ENCODE measurements around the gene LHPP. TPM values are rescaled to one million over a fixed set of nuclear protein-coding genes. Genes with fewer than 3 reads are reported as not detected.

Gene LHPP
- total RNA-seq, 1 donor = 19.9 TPM

- no peak for DNase-seq (ENCODE audit: low read depth in 2 of 3, low spot score in 2 of 3)
Observed at GRCh38 chr10:124517931-124518330, 56.3 kb downstream of the LHPP start.

GRCh38 chr10:124518366-124518765, 56.7 kb downstream of the LHPP start:
- DNase-seq (ENCODE audit: low read depth in 2 of 3, low spot score in 2 of 3) = no peak

- DNase-seq (ENCODE audit: low read depth in 2 of 3, low spot score in 2 of 3) = no peak
Observed at GRCh38 chr10:124520558-124521428, 59.2 kb downstream of the LHPP start.

DNA sequence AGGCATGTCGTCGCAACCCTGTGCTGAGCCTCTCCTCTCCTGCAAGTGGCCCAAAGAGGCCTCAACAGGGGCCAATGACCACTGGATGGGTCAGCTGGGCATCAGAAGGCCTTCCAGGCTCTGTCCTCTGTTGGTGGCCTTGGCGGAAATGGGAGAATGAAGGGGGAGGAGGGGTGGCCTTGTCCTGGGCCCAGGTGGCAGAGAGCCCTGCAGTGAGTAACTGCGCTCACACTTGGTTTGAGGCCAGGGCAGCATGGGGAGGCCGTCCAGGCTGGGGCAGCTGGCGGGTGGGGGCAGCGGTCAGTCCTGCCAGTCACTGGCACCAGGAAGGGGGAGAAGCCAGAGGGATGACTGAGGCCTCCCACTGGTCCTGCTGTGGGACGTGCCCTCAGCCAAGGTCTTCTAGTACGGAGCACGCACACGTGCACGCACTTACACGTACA, 59.8 kb downstream of the LHPP start:
- DNase-seq (ENCODE audit: low read depth in 2 of 3, low spot score in 2 of 3) = no peak

- DNase-seq (ENCODE audit: low read depth in 2 of 3, low spot score in 2 of 3) = no peak
Observed at GRCh38 chr10:124522131-124522932, 60.7 kb downstream of the LHPP start.

GRCh38 chr10:124522933-124523871, 61.6 kb downstream of the LHPP start:
- DNase-seq (ENCODE audit: low read depth in 2 of 3, low spot score in 2 of 3) = no peak

DNA sequence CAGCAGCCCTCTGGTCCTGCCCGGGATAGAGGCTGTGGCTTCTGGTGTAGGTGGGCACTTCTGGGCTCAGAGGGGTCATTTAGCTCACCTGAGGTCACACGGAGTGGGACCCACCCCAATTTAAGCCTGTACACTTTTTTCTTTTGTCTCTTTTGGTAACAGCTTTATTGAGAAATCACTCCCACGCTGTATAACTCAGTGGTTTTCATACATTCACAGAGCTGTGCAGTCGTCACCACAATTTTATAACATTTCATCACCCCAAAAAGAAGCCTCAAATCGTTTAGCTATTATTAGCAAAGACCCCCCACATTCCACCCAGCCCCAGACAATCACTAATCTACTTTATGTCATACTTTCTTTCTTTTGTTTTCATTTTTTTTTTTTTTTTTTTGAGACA, 62.3 kb downstream of the LHPP start:
- DNase-seq (ENCODE audit: low read depth in 2 of 3, low spot score in 2 of 3) = no peak

DNA sequence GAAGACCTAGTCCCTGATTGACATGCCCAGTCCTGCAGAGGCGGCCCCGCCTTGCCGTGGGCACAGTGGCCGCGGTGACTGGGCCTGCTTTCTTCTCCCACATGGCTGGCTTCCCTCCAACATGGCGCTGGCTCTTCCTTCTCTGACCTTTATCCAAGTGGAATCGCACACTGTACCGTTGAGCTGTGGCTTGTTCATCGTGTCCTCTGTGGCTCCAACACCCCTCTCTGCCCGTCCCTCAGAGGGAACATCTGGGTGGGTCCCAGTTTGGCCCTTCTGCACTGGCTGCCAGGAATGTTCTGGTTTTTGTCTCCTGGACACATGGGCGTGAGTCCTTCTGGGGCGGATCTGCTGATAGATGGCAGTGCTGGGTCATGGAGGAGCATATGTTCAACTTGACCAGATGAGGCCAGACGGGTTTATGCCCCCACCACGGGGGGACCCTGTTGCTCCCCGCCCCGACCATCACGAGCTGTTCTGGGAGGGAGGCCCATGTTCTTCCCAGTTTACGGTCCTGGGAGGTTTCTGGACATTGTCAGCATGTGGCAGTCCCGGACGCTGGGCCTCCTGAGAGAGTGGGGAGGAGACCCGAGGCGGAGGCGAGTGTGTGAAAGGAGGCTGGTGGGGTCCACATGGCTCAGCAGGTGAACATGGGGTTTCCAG, 63.5 kb downstream of the LHPP start:
- DNase-seq (ENCODE audit: low read depth in 2 of 3, low spot score in 2 of 3) = no peak

GRCh38 chr10:124525751-124526600, 64.4 kb downstream of the LHPP start:
- DNase-seq (ENCODE audit: low read depth in 2 of 3, low spot score in 2 of 3) = no peak

GRCh38 chr10:124526621-124527267, 65.1 kb downstream of the LHPP start:
- peak in 1 of 3 donors; percentile 53 for DNase-seq (ENCODE audit: low read depth in 2 of 3, low spot score in 2 of 3)

DNA sequence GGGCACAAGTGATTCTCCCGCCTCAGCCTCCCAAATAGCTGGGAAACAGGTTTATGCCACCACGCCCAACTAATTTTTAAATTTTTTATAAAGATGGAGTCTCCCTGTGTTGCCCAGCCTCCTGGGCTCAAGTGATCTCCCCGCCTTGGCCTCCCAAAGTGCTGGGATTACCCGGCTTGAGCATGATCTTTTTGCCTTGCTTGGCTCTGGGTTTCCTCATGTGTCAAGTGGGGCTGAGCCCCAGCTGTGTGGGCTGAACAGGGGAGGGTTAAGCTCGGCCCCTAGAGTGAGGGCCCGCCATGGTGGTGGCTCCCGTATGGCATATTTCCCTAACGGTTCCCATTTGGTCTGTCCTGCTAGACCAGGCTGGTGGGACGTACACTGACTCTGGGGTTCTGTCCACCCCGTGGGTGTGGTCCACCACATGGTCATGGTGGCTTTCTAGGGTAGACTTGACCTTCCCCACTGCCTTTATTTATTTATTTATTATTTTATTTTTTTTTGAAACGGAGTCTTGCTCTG, 66.3 kb downstream of the LHPP start:
- no peak for DNase-seq (ENCODE audit: low read depth in 2 of 3, low spot score in 2 of 3)

DNA sequence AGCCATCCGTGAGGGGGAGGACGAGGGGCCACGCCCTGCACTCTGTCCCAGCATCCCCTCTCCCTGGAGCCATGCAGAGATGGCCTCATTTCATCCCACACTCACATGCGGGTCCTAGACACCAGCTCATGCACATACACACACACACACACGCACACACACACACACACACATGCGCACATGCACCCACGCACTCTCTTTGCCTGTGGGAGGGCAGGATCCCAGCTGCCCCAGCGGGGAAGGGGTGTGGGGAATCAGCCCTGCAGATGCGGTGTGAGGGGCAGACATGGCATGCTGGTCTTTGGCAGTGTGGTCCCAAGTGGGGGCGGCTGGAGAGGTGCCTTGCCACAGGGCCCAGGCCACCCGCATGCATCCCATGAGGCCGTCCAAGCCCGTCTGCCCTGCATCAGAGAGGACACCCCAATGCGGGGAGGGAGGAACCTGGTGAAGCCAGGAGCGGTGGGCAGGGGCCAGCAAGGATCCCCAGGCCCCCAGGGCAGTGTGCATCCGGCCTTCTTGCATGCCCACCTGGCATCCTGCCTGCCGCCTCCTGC, 68.1 kb downstream of the LHPP start:
- DNase-seq (ENCODE audit: low read depth in 2 of 3, low spot score in 2 of 3) = no peak

DNA sequence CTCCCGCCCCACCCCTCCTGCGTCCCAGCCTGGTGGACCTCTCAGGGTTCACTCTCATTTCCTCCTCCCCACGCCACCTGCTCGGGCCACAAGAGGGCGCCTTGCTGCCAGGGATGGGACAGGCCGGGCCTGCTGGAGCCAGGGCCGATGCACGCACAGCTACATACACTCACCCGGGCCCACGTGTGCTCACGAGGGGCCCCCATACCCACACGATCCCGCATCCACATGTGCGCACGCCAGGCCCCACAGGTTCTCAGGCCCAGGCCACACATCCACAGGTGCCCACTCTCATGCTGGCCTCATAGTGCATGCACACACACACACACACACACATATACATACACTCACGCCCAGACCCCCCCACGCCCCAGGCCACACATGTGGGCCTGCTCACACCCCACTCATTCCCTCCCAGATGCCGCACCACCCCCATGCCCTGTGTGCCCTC, 68.6 kb downstream of the LHPP start:
- DNase-seq (ENCODE audit: low read depth in 2 of 3, low spot score in 2 of 3) = peak; percentile 64 to 88 (median 84)

DNA sequence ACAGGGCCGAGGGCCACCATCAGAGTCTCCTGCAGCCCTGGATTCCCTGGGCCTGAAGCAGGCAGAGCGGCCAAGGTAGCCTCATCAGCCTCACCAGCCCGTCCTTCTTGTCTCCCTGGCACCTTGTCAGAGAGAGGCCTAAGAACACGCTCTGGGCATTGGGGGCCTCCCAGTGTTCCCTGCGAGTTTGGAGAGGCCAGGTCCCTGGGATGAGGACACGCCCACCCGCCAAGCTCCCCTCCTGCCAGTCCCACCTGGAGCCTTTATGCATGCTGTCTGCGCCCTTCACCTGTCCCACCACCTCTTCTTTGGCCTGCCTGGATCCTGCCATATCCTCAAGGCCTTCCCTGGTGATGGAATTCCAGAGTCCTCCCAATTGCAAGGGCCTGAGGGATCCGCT, 69.2 kb downstream of the LHPP start:
- DNase-seq (ENCODE audit: low read depth in 2 of 3, low spot score in 2 of 3) = no peak

DNA sequence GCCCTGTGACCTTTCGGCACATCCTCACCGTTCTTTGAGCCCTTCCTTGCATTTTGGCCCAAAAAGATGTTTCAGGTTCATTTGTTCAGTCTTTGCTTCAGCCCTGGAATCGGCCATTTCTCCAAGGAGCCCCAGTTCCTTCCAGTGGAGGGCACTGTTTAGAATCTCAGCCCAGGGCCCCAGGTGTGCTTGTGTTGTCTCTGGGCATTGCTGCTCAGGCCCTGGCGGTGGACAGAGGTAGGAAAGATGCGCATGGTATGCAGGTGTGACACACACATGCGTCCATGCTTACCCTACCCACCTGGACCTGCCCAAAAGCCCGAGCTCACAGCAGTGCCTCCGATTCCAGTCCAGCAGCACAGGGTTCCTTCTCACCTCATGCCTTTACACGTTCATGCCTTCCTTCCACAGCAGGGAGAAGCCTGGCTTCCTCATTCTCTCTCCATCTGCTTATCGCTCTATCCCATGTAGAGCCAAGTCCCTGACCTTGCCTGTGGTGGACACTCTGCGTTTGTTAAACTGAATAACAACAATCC, 70.6 kb downstream of the LHPP start:
- no peak for DNase-seq (ENCODE audit: low read depth in 2 of 3, low spot score in 2 of 3)

- DNase-seq (ENCODE audit: low read depth in 2 of 3, low spot score in 2 of 3) = no peak
Observed at GRCh38 chr10:124532788-124533187, 71.2 kb downstream of the LHPP start.

DNA sequence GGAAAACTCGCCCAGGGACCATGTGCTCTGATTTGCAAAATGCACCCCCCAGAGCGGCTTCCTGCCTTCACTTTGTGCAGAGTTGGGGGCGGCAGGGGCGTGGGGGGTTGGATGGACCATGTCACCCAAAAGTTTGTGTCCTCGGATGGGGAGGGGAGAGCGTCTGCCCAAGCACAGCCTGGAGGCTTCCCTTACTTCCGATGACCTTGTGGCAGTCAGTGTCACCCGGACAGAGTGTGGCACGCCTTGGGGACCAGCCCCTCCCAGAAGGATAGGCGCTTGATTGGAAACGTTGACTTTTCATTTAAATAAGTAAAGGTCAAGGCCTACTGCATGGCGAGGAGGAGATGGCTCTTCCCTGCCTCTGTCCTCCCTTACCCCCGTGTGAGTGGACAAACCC, 71.6 kb downstream of the LHPP start:
- DNase-seq (ENCODE audit: low read depth in 2 of 3, low spot score in 2 of 3) = no peak

Measured in hematopoietic multipotent progenitor cell (in vitro differentiated cells).